NCI-H2227 treated with DMSO at 0.1 percent for 48 hours (cell line): ENCODE results near the gene ATAT1.

Source experiments
- DNase-seq: peaks from one replicate; lab custom pipeline; 2025; lab: John Stamatoyannopoulos, UW

ATAT1 gene

GRCh38 chr6:30684386-30685156, 57.9 kb downstream of the ATAT1 start:
- no peak for DNase-seq

GRCh38 chr6:30685157-30686008, 58.7 kb downstream of the ATAT1 start:
- DNase-seq = no peak

GRCh38 chr6:30686009-30686907, 59.6 kb downstream of the ATAT1 start, which contains the start of gene PPP1R18:
Gene PPP1R18, minus strand, starts transcription at chr6:30686645. Its CDS starts 627 bp downstream, at chr6:30686018.
- peak; percentile 46 for DNase-seq

GRCh38 chr6:30686908-30687658, 60.4 kb downstream of the ATAT1 start:
- peak; percentile 79 for DNase-seq

GRCh38 chr6:30687659-30688431, 61.2 kb downstream of the ATAT1 start:
- DNase-seq = peak; percentile 50

- no peak for DNase-seq
Observed at GRCh38 chr6:30688569-30688968, 61.9 kb downstream of the ATAT1 start.

- no peak for DNase-seq
Observed at GRCh38 chr6:30689022-30689865, 62.6 kb downstream of the ATAT1 start.

- DNase-seq = no peak
Observed at GRCh38 chr6:30689985-30690384, 63.3 kb downstream of the ATAT1 start.

- DNase-seq = peak; percentile 92
Observed at GRCh38 chr6:30690403-30691207, 63.9 kb downstream of the ATAT1 start, which contains the start of gene NRM. Gene NRM, minus strand, starts transcription at chr6:30690984. Its CDS starts 10 bp downstream, at chr6:30690974.

- DNase-seq = peak; percentile 46
Observed at GRCh38 chr6:30691208-30691847, 64.7 kb downstream of the ATAT1 start.
